GM12891 (cell line): ENCODE data around the gene HDDC3.
"Not testable (repeated sequence)": the region's sequence is repeated elsewhere in the genome, so short reads cannot be mapped to it uniquely, and the experiment has no call there.

Source experiments
- PAX5 ChIP-seq: IDR thresholded peaks from 2 replicates; pipeline ENCODE4 v1.6.1; 2011; ENCODE audit warnings: low read length, moderate library complexity, mild to moderate bottlenecking; ENCODE audit not compliant: insufficient read depth, severe bottlenecking
- POLR2A ChIP-seq: IDR thresholded peaks from 2 replicates; pipeline ENCODE4 v1.6.1; 2011; ENCODE audit warnings: low read depth, low read length, control low read depth
- POLR2AphosphoS5 ChIP-seq: IDR thresholded peaks from 2 replicates; pipeline ENCODE4 v1.6.1; 2011; ENCODE audit warnings: low read depth, low read length, control low read depth
- SPI1 ChIP-seq: IDR thresholded peaks from 2 replicates; pipeline ENCODE4 v1.6.1; 2011; ENCODE audit warnings: low read depth, low read length, control low read depth
- TAF1 ChIP-seq: IDR thresholded peaks from 2 replicates; pipeline ENCODE4 v1.6.1; 2011; ENCODE audit warnings: low read depth, low read length, control low read depth

GRCh38 chr15:90922712-90923322 lies 9.5 kb downstream of the HDDC3 start:
- TF ChIP-seq POLR2A, POLR2AphosphoS5, TAF1, PAX5, SPI1: not testable (repeated sequence)
